Uterus (tissue), 2 donors: ENCODE data around the gene DEFB121.

Experiments
- POLR2A ChIP-seq, 2 donors: fragments of 450-650 bp; IDR thresholded peaks; one replicate each; pipeline ENCODE4 v1.6.1; 2016; ENCODE audit warnings: antibody characterized with exemption in 2 of 2, mild to moderate bottlenecking in 1 of 2, moderate library complexity in 1 of 2
- TF ChIP-seq, protein P1 (sequence below), 4 experiments: fragments of 200-600 bp in 2 of 4; fragments of 450-650 bp in 2 of 4; sonication (generic) in 2 of 4; IDR thresholded peaks; one replicate each; pipeline ENCODE4 v1.5.1; 2016 to 2019; ENCODE audit warnings: antibody characterized with exemption in 4 of 4, mild to moderate bottlenecking in 2 of 4, moderate library complexity in 1 of 4

GRCh38 chr20:31392836-31393235, 13.2 kb downstream of the DEFB121 start:
- TF ChIP-seq, protein P1, sequence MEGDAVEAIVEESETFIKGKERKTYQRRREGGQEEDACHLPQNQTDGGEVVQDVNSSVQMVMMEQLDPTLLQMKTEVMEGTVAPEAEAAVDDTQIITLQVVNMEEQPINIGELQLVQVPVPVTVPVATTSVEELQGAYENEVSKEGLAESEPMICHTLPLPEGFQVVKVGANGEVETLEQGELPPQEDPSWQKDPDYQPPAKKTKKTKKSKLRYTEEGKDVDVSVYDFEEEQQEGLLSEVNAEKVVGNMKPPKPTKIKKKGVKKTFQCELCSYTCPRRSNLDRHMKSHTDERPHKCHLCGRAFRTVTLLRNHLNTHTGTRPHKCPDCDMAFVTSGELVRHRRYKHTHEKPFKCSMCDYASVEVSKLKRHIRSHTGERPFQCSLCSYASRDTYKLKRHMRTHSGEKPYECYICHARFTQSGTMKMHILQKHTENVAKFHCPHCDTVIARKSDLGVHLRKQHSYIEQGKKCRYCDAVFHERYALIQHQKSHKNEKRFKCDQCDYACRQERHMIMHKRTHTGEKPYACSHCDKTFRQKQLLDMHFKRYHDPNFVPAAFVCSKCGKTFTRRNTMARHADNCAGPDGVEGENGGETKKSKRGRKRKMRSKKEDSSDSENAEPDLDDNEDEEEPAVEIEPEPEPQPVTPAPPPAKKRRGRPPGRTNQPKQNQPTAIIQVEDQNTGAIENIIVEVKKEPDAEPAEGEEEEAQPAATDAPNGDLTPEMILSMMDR (IDR thresholded peaks at IDR 0.05) = no peak
- TF ChIP-seq POLR2A (IDR thresholded peaks at IDR 0.05) = no peak
